ENCODE results near the gene PCSK2. TPM values are rescaled to one million over a fixed set of nuclear protein-coding genes. Genes with fewer than 3 reads are reported as not detected.

PCSK2 gene
- total RNA-seq, 1 experiment from 2014 or later = not detected

DNA sequence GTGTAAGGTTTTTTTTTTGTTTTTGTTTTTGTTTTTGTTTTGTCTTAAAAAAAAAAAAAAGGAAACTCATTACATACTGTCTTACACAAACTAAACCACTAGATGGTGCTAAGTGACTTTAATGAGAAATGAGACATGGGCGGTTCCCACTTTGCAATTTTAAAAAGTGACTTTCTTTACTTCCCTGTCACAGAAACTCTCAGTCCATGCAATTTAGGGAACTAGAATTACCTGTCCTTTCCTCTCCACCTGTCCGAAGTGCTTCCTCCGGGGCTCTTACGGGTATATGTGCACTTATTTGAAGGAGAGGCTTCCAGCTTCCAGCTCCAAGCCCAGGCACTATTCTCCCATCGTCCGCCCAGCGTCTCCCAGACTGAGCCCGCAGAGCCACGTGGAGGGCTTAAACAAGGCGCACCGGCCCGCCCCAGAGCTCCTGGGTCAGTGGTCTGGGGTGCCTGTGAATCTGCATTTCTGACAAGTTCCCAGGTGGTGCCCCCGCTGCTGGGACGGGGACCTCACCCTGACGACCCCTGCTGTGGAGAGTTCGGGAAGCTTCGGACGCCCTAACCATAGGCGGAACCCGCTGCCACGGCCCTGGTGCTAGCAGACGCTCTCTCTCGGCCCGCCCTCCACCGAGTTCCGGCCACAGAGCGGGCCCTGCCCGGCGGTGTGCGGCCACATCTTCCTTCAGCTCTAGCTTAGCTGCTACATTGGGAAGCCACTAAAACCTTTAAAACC, 278.2 kb downstream of the PCSK2 start:
- Histone ChIP-seq H3K36me3 (no peaks in the 10 kb centered on the region), H3K4me3 (peak overlapping the region; percentile 5; the same call in 1 of the 2 replicates), H3K27me3 (peaks cover 11% of the 10 kb centered on the region; the same call in 1 of the 2 replicates), H3K9me3 (replicated peaks) (no peaks in the 10 kb centered on the region), H3K27ac (no peak overlapping the region), H3K4me1 (no peaks in the 10 kb centered on the region)
- peak in 1 of 2 experiments; percentile 67 for DNase-seq

DNA sequence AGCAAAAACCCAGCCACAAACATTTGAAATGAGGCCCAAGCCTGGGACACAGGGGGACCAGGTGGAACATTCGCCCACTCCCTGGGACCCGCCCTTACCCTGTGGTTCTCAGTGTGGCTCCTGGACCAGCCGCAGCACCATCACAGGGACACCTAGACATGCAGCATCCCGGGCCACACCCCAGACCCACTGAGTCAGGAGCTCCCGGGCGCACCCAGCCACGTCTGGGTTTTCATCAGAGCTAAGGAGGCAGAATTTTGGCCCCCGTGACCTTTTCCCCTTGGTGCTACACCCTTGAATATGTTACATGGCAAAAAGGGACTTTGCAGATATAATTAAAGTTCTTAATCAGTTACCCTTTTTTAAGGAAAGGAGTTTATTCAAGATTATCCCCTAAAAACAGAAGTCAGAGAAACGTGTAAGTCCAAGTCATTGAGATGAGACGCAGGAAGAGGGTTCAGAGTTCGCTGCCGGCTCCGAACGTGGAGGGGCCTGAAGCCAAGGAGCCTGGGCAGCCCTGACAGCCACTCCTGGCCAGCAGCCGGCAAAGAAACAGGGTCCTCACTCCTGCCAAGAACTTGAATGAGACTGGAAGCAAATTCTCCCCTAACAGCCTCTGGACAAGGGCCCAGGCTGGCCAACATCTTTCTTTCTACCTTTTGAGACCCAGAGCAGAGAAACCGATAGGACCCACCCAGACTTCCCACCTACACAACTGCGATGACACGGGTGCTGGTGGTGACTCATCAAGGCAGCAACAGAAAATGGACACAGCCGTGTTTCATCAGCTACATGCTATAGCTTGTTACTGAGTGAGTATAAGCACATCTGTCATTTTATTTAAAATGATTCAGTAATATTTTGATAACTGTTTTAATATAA, 279.0 kb downstream of the PCSK2 start:
- H3K4me3 ChIP-seq = no peak overlapping the region
- DNase-seq = peak in 1 of 2 experiments; percentile 19
- H3K4me1 ChIP-seq = no peaks in the 10 kb centered on the region
- H3K9me3 ChIP-seq (replicated peaks) = no peaks in the 10 kb centered on the region
- peaks cover 11% of the 10 kb centered on the region; the same call in 1 of the 2 replicates for H3K27me3 ChIP-seq
- H3K27ac ChIP-seq = no peak overlapping the region
- no peaks in the 10 kb centered on the region for H3K36me3 ChIP-seq

DNA sequence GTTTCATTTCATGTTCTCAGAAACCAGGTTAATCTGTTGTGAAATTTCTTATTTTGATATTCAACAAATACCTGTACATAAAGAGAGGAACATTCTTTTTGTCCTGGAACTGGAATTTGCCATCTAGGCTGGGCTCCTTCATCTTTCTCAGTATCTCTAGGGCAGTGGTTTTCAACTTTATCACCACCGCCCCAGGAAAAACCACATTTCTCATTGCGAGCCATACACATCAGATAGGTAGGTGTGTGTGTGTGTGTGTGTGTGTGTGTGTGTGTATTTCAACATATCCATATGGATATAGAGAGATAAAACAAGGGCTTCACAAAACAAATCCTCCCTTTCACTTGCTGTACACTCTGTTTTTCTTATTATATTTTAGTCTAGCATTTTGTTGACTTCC, 280.2 kb downstream of the PCSK2 start:
- H3K9me3 ChIP-seq (replicated peaks) = no peaks in the 10 kb centered on the region
- DNase-seq = no peak
- peaks cover 11% of the 10 kb centered on the region; the same call in 1 of the 2 replicates for H3K27me3 ChIP-seq
- no peaks in the 10 kb centered on the region for H3K4me1 ChIP-seq
- H3K27ac ChIP-seq = no peak overlapping the region
- H3K4me3 ChIP-seq = no peak overlapping the region
- no peaks in the 10 kb centered on the region for H3K36me3 ChIP-seq

DNA sequence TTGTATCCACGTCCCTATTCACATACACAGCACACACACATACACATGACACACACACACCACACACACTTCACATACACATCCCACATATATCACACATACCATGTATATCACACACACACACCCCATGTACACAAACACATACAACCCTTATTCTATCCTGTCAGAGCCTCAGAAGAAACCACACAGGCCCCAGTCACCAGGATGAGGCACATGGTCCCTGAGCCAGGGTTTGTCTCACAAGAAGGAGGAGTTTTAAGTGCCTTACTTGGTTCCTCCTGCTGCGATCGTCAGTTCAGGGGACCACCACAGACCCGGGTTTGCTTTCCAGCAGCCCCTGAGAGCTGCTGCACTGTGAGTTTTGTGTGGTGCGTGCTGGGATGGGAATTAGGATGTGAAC, 280.7 kb downstream of the PCSK2 start:
- H3K9me3 ChIP-seq (replicated peaks) = no peaks in the 10 kb centered on the region
- H3K27me3 ChIP-seq = peaks cover 11% of the 10 kb centered on the region; the same call in 1 of the 2 replicates
- no peaks in the 10 kb centered on the region for H3K36me3 ChIP-seq
- H3K4me3 ChIP-seq = no peak overlapping the region
- no peak overlapping the region for H3K27ac ChIP-seq
- no peak for DNase-seq
- no peaks in the 10 kb centered on the region for H3K4me1 ChIP-seq

GRCh38 chr20:17508756-17509155, 281.9 kb downstream of the PCSK2 start:
- Histone ChIP-seq H3K4me3 (no peak overlapping the region), H3K9me3 (replicated peaks) (no peaks in the 10 kb centered on the region), H3K27me3 (peaks cover 11% of the 10 kb centered on the region; the same call in 1 of the 2 replicates), H3K36me3 (no peaks in the 10 kb centered on the region), H3K4me1 (no peaks in the 10 kb centered on the region), H3K27ac (no peak overlapping the region)
- DNase-seq = no peak

DNA sequence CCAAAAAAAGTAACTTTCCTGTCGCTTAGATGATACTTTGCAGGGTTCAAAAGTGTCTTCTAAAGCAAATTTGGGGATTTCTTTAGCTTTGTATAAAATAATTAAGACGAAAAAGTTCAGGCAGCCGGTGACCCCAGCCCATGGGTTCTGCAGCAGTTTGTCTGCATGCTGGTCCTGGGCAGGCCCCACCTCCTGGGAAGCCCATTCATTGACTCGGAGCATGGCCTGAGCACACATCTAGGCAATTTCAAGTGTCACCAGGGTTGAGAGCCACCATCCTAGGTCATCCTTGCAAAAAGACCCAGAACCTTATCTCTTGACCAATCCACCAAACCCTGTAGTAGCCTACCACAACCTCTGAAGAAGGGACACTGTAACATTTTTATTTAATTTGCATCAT, 283.7 kb downstream of the PCSK2 start:
- Histone ChIP-seq H3K9me3 (replicated peaks) (no peaks in the 10 kb centered on the region), H3K36me3 (no peaks in the 10 kb centered on the region), H3K4me1 (no peaks in the 10 kb centered on the region), H3K4me3 (no peak overlapping the region), H3K27ac (no peak overlapping the region), H3K27me3 (peaks cover 11% of the 10 kb centered on the region; the same call in 1 of the 2 replicates)
- no peak for DNase-seq

DNA sequence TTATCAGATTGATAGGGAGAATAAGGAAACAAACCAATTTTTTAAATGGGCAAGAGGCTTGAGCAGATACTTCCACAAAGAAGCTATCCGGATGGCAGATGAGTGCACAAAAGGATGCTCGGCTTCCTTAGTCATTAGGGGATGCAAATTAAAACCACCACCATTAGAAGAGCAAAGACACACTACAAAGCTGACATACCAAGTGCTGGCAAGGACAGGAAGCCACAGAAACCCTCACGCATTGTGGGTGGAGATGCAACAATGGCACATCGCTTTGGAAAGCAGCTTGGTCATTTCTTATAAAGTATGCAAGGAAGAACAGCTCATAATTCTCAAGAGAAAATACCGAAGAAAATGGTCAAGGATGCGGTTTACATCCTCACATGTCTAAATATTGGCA, 284.6 kb downstream of the PCSK2 start:
- DNase-seq = no peak
- Histone ChIP-seq H3K27ac (no peak overlapping the region), H3K36me3 (no peaks in the 10 kb centered on the region), H3K4me3 (no peak overlapping the region), H3K27me3 (peaks cover 11% of the 10 kb centered on the region; the same call in 1 of the 2 replicates), H3K9me3 (replicated peaks) (no peaks in the 10 kb centered on the region), H3K4me1 (no peaks in the 10 kb centered on the region)

- Histone ChIP-seq H3K27ac (no peak overlapping the region), H3K36me3 (no peaks in the 10 kb centered on the region), H3K27me3 (no peaks in the 10 kb centered on the region; the same call in 1 of the 2 replicates), H3K9me3 (replicated peaks) (no peaks in the 10 kb centered on the region), H3K4me1 (no peaks in the 10 kb centered on the region), H3K4me3 (no peak overlapping the region)
- DNase-seq = no peak
Measured at GRCh38 chr20:17513939-17514338, 287.1 kb downstream of the PCSK2 start.

GRCh38 chr20:17515053-17515452, 288.2 kb downstream of the PCSK2 start:
- DNase-seq = no peak
- Histone ChIP-seq H3K4me3 (no peak overlapping the region), H3K27ac (no peak overlapping the region), H3K9me3 (replicated peaks) (no peaks in the 10 kb centered on the region), H3K4me1 (peaks cover 7% of the 10 kb centered on the region), H3K27me3 (no peaks in the 10 kb centered on the region; the same call in 1 of the 2 replicates), H3K36me3 (no peaks in the 10 kb centered on the region)

DNA sequence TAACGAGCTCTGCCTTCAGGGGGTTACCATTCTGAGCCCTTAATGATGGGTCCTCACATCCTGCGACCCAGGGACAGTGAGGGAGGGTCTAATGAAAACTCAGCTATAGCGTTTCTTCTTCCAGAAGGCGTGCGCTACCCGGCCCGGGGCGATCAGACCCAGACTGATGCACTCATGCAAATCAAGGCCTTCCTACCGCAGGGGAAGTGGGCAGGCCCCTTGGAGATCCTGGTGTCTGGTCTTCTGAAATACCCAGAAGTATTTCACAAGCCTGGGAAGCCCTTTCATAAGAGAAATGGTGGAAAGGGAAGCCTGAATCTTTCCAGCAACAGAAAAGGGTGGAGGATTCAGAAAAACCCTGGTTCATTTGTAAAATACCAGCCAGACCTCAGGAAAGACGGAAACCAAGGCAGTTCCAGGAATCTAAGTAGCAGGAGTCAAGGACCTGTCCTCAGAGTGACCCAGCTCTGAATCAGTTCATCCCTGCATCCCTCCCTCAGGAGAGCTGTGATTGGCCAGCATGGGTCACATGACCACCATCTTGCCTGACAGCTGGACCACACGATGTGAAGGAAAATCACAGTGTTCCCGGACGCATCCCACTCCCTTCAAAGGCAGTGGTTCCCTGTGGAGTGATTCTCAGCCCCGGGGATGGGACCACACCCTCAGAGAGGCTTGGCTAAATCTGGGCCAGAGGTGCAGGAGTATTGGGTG, 291.7 kb downstream of the PCSK2 start:
- Histone ChIP-seq H3K27ac (no peak overlapping the region), H3K4me3 (no peak overlapping the region), H3K36me3 (no peaks in the 10 kb centered on the region), H3K4me1 (peaks cover 7% of the 10 kb centered on the region), H3K27me3 (no peaks in the 10 kb centered on the region), H3K9me3 (replicated peaks) (no peaks in the 10 kb centered on the region)
- peak; percentile 25 to 45 for DNase-seq

DNA sequence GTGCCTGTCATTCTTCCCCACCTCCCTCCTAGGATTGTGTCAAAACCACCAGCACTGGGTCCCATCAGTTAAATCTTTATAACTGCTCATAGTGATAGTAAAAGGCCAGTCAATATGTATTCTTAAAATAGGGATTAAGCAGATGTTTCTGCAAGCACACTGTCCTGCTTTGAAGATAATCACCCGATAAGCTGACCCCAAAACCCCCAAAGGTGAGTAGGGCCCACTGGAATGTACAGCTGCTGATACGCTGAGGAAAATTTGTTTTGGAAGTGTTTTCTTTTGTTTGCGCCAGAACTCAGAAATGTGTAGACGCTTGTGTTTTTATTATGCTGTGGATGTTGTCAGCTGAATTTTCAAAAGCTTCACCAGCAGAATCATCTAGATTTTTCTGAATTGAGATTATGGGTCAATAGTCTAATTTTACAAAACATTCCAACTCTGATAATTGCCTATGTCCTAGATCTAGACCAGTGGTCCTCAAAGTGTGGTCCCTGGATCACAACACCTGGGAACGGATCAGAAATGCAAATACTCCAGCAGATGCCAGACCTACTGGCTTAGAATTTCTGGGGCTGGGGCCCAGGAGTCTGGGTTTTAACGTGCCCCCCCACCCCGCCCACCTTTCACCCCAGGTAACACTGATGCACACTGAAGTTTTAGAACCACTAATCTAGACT, 292.9 kb downstream of the PCSK2 start:
- Histone ChIP-seq H3K36me3 (no peaks in the 10 kb centered on the region), H3K9me3 (replicated peaks) (no peaks in the 10 kb centered on the region), H3K27ac (no peak overlapping the region), H3K4me3 (no peak overlapping the region), H3K4me1 (peaks cover 7% of the 10 kb centered on the region), H3K27me3 (no peaks in the 10 kb centered on the region)
- DNase-seq = no peak

DNA sequence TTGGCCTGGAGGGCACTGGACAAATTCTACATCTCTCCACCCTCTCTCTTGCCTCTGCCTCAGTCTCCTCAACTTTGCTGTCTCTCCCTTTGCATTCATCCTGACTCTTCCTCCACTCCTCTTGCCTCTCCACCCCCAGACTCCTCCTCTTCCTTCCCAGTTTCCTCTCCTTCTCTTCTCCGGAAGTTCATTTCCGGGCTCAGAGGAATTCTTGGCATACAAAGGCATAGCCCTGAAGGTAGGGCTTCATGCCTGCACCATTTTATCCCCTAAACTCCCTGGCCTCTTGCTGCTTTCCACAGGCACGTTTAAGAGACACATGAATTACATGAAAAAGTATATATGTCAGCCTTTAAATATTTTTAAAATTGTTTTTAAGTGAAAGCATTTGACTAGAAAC, 293.7 kb downstream of the PCSK2 start:
- no peaks in the 10 kb centered on the region for H3K36me3 ChIP-seq
- H3K9me3 ChIP-seq (replicated peaks) = no peaks in the 10 kb centered on the region
- no peaks in the 10 kb centered on the region for H3K27me3 ChIP-seq
- no peak overlapping the region for H3K4me3 ChIP-seq
- H3K27ac ChIP-seq = no peak overlapping the region
- peak in 1 of 2 experiments; percentile 37 for DNase-seq
- H3K4me1 ChIP-seq = peaks cover 7% of the 10 kb centered on the region

DNA sequence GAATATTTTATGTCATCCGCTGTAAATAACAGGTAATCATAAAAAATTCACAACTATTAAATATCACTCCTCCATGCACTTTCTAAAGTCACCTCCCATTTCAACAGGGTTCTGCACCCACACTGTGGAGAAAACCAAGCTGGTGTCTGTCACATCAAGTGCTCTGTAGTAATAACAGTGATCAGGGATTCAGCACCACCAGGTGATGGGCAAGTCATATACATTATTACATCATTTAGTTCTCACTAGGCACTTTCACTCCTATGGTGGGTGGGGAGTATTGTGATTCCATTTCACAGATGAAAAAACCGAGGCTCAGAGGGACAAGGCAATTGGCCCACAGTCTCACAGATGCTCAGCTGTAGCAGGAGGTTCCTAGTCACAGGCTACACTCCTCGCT, 295.7 kb downstream of the PCSK2 start:
- Histone ChIP-seq H3K4me1 (peaks cover 7% of the 10 kb centered on the region), H3K36me3 (no peaks in the 10 kb centered on the region), H3K27me3 (no peaks in the 10 kb centered on the region), H3K27ac (no peak overlapping the region), H3K4me3 (no peak overlapping the region), H3K9me3 (replicated peaks) (no peaks in the 10 kb centered on the region)
- no peak for DNase-seq

DNA sequence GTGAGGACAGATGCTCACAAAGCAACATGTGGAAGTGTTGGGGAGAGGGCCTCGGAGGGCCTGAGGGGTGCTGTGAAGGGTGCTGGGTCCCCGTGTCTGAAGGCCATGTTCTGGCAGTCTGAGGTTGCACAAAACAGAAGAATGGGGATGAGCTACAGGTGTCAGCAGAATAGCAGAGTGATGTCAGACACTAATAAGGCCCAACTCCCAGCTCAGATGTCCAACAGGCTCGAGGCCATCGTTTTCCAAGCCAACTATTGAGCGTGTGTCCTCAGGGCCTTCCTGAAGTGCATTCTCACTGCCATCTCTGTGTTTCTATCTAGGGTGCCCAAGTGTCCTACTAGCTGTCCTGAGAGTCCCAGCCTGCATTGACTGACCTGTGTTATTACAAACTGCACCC, 296.5 kb downstream of the PCSK2 start:
- Histone ChIP-seq H3K4me3 (no peak overlapping the region), H3K27ac (no peak overlapping the region), H3K27me3 (no peaks in the 10 kb centered on the region), H3K4me1 (peaks cover 7% of the 10 kb centered on the region), H3K9me3 (replicated peaks) (no peaks in the 10 kb centered on the region), H3K36me3 (no peaks in the 10 kb centered on the region; the same call in 1 of the 2 replicates)
- no peak for DNase-seq
